Liver (tissue), 9 donors: ENCODE data around the gene ORMDL3. TPM values are rescaled to one million over a fixed set of nuclear protein-coding genes. Genes with fewer than 3 reads are reported as not detected.

Experiments
- DNase-seq: peaks from one replicate; pipeline ENCODE4 v3.0.0-alpha.2; 2017; ENCODE audit warnings: low spot score
- H3K27ac ChIP-seq, 2 donors: one replicate each; pipeline ENCODE4 v1.7.0; 2013; ENCODE audit warnings: inconsistent platforms in 2 of 2, low read length in 2 of 2, control low read depth in 1 of 2, low read depth in 1 of 2, mild to moderate bottlenecking in 1 of 2
- H3K27me3 ChIP-seq, 4 donors: one replicate each; pipeline versions ENCODE4 v1.6.1 to v1.7.0; 2013; ENCODE audit warnings: low read length in 3 of 4, inconsistent platforms in 1 of 4, mild to moderate bottlenecking in 1 of 4, moderate library complexity in 1 of 4; ENCODE audit not compliant: control insufficient read depth in 4 of 4, insufficient read depth in 4 of 4
- H3K36me3 ChIP-seq, 4 donors: one replicate each; pipeline versions ENCODE4 v1.6.1 to v1.7.0; 2013; ENCODE audit warnings: low read length in 3 of 4, mild to moderate bottlenecking in 3 of 4, low read depth in 1 of 4, moderate library complexity in 1 of 4; ENCODE audit not compliant: control insufficient read depth in 4 of 4, insufficient read depth in 3 of 4
- H3K4me1 ChIP-seq, 4 donors: one replicate each; pipeline versions ENCODE4 v1.6.1 to v1.7.0; 2013; ENCODE audit warnings: low read length in 3 of 4, mild to moderate bottlenecking in 3 of 4, moderate library complexity in 1 of 4; ENCODE audit not compliant: control insufficient read depth in 4 of 4, insufficient read depth in 4 of 4
- H3K4me3 ChIP-seq, 3 donors: one replicate each; pipeline versions ENCODE4 v1.6.1 to v1.7.0; 2013; ENCODE audit warnings: low read length in 3 of 3, control low read depth in 1 of 3, low read depth in 1 of 3, mild to moderate bottlenecking in 1 of 3
- H3K9ac ChIP-seq, 2 donors: one replicate each; pipeline ENCODE4 v1.7.0; 2013; ENCODE audit warnings: low read length in 2 of 2, mild to moderate bottlenecking in 2 of 2, moderate library complexity in 2 of 2, control low read depth in 1 of 2, low read depth in 1 of 2
- H3K9me3 ChIP-seq, 4 donors: one replicate each; pipeline versions ENCODE4 v1.6.1 to v1.7.0; 2013; ENCODE audit warnings: low read length in 3 of 4; ENCODE audit not compliant: control insufficient read depth in 4 of 4
- CTCF ChIP-seq: fragments of 150-350 bp; IDR thresholded peaks from 2 replicates; pipeline ENCODE4 v1.5.1; 2017; ENCODE audit warnings: improper control_type of control experiment, low read depth, low read length; ENCODE audit not compliant: missing input control
- FOXA1 ChIP-seq: IDR thresholded peaks from 2 replicates; pipeline ENCODE4 v1.6.1; 2016; ENCODE audit warnings: antibody characterized with exemption
- GABPA ChIP-seq, 2 donors: IDR thresholded peaks in 1 of 2; conservative IDR thresholded peaks in 1 of 2; 2 replicates each; pipeline ENCODE4 v1.6.1; 2016; ENCODE audit warnings: antibody characterized with exemption in 2 of 2, mild to moderate bottlenecking in 1 of 2, moderate library complexity in 1 of 2
- HNF4A ChIP-seq, 2 donors: conservative IDR thresholded peaks; 2 replicates each; pipeline ENCODE4 v1.6.1; 2016; ENCODE audit warnings: antibody characterized with exemption in 2 of 2, mild to moderate bottlenecking in 2 of 2
- HNF4G ChIP-seq: IDR thresholded peaks from 2 replicates; pipeline ENCODE4 v1.6.1; 2016; ENCODE audit warnings: antibody characterized with exemption
- RAD21 ChIP-seq, 2 donors: IDR thresholded peaks; 2 replicates each; pipeline ENCODE4 v1.6.1; 2016; ENCODE audit warnings: antibody characterized with exemption in 2 of 2, mild to moderate bottlenecking in 2 of 2
- REST ChIP-seq: IDR thresholded peaks from 2 replicates; pipeline ENCODE4 v1.6.1; 2016; ENCODE audit warnings: antibody characterized with exemption, mild to moderate bottlenecking
- RXRA ChIP-seq, 2 donors: IDR thresholded peaks; 2 replicates each; pipeline ENCODE4 v1.6.1; 2017 to 2018; ENCODE audit warnings: antibody characterized with exemption in 2 of 2, mild to moderate bottlenecking in 1 of 2
- SP1 ChIP-seq: IDR thresholded peaks from 2 replicates; pipeline ENCODE4 v1.6.1; 2018; ENCODE audit warnings: antibody characterized with exemption, mild to moderate bottlenecking
- TAF1 ChIP-seq: conservative IDR thresholded peaks from 2 replicates; pipeline ENCODE4 v1.6.1; 2016; ENCODE audit warnings: antibody characterized with exemption, mild to moderate bottlenecking
- YY1 ChIP-seq: IDR thresholded peaks from 2 replicates; pipeline ENCODE4 v1.6.1; 2016; ENCODE audit warnings: antibody characterized with exemption, mild to moderate bottlenecking
- ZBTB33 ChIP-seq: IDR thresholded peaks from 2 replicates; pipeline ENCODE4 v1.6.1; 2016; ENCODE audit warnings: antibody characterized with exemption
- WGBS: extraction: QIAGEN DNeasy Blood & Tissue Kit; methylation state at CpG from one replicate; pipeline ENCODE4 v1.1.7; 2013; 5-methylcytosine and 5-hydroxymethylcytosine counted together
- polyA plus RNA-seq, 2 donors: library from polyadenylated mRNA; stranded (reverse) in 1 of 2; unstranded in 1 of 2; fragments of 200-250 nt in 1 of 2; fragments of >200 nt in 1 of 2; fragmentation: Nextera tagmentation in 1 of 2; extraction: Ambion mirVana in 1 of 2; gene quantifications; one replicate each; pipeline versions ENCODE4 v1.2.1 to v1.2.3, GENCODE V29; 2013 to 2015
- total RNA-seq, 2 donors: library from RNA; depleted of rRNA; stranded (reverse); fragments of >200 nt; gene quantifications; one replicate each; pipeline ENCODE4 v1.2.3, GENCODE V29; 2014
- donor health status: healthy.
- donor health status: healthy.
- donor health status: healthy.
- donor health status: healthy.
- donor health status: healthy.

The ORMDL3 gene
- total and polyA plus RNA-seq, 4 donors: 71.0 to 141 (median 125) TPM

GRCh38 chr17:39968761-39969160, 41.4 kb upstream of the ORMDL3 start:
- no peak for TF ChIP-seq HNF4A (conservative IDR thresholded peaks at IDR 0.05)
- no peak for TF ChIP-seq REST
- TF ChIP-seq RXRA (IDR thresholded peaks at IDR 0.05): no peak
- H3K4me3 ChIP-seq: no peak overlapping the region
- DNase-seq: no peak

GRCh38 chr17:39966771-39967170, 39.4 kb upstream of the ORMDL3 start:
- TF ChIP-seq FOXA1 (no peak), HNF4A (conservative IDR thresholded peaks at IDR 0.05) (no peak), ZBTB33 (no peak), SP1 (no peak), CTCF (no peak), REST (no peak), YY1 (no peak), HNF4G (no peak), GABPA (IDR thresholded peaks at IDR 0.05 in 1 of 2, conservative IDR thresholded peaks at IDR 0.05 in 1 of 2) (no peak), RAD21 (IDR thresholded peaks at IDR 0.05) (no peak), TAF1 (no peak)
- H3K27me3 ChIP-seq: no peaks in the 10 kb centered on the region
- H3K27ac ChIP-seq: no peak overlapping the region
- H3K9me3 ChIP-seq: no peaks in the 10 kb centered on the region
- H3K9ac ChIP-seq: no peak overlapping the region
- H3K4me3 ChIP-seq: no peak overlapping the region
- no peaks in the 10 kb centered on the region for H3K4me1 ChIP-seq
- DNase-seq: no peak
- no peaks in the 10 kb centered on the region for H3K36me3 ChIP-seq
- WGBS: 87% methylated on average over 6 of the region's 6 CpGs

More at GRCh38 chr17:39968761-39969160, 41.4 kb upstream of the ORMDL3 start:
- Histone ChIP-seq H3K27ac (no peak overlapping the region), H3K36me3 (no peaks in the 10 kb centered on the region), H3K9me3 (no peaks in the 10 kb centered on the region), H3K27me3 (no peaks in the 10 kb centered on the region), H3K4me1 (no peaks in the 10 kb centered on the region), H3K9ac (no peak overlapping the region)
- 82% methylated on average over 2 of the region's 2 CpGs for WGBS
